ENCODE data around the gene MRPL37. TPM values are rescaled to one million over a fixed set of nuclear protein-coding genes. Genes with fewer than 3 reads are reported as not detected.

MRPL37 gene
- total RNA-seq, 1 donor from 2014 or later: 80.0 TPM

- H3K4me1 ChIP-seq (ENCODE audit: insufficient read depth, low read length): no peaks in the 10 kb centered on the region
- Mint-ChIP-seq H3K4me3 (ENCODE audit: unreplicated experiment) (no peak overlapping the region), H3K27ac (ENCODE audit: unreplicated experiment) (no peak overlapping the region), H3K36me3 (ENCODE audit: low read depth, unreplicated experiment) (peaks cover 21% of the 10 kb centered on the region), H3K27me3 (ENCODE audit: low read depth, unreplicated experiment) (no peaks in the 10 kb centered on the region), H3K9me3 (ENCODE audit: unreplicated experiment) (no peaks in the 10 kb centered on the region), H3K4me1 (ENCODE audit: low read depth, unreplicated experiment) (peaks cover 7% of the 10 kb centered on the region)
- H3K4me2 ChIP-seq (ENCODE audit: low read length): no peak overlapping the region
- DNase-seq (ENCODE audit: low read depth): no peak
- no peak for TF ChIP-seq EZH2 (IDR thresholded peaks at IDR 0.05; ENCODE audit: insufficient read depth, low read length)
- TF ChIP-seq, protein P1, sequence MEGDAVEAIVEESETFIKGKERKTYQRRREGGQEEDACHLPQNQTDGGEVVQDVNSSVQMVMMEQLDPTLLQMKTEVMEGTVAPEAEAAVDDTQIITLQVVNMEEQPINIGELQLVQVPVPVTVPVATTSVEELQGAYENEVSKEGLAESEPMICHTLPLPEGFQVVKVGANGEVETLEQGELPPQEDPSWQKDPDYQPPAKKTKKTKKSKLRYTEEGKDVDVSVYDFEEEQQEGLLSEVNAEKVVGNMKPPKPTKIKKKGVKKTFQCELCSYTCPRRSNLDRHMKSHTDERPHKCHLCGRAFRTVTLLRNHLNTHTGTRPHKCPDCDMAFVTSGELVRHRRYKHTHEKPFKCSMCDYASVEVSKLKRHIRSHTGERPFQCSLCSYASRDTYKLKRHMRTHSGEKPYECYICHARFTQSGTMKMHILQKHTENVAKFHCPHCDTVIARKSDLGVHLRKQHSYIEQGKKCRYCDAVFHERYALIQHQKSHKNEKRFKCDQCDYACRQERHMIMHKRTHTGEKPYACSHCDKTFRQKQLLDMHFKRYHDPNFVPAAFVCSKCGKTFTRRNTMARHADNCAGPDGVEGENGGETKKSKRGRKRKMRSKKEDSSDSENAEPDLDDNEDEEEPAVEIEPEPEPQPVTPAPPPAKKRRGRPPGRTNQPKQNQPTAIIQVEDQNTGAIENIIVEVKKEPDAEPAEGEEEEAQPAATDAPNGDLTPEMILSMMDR (IDR thresholded peaks at IDR 0.05; ENCODE audit: insufficient read depth, low read depth, low read length): no peak
- no peak overlapping the region for H3K4me3 ChIP-seq (ENCODE audit: insufficient read depth, low read depth, low read length)
- no peak overlapping the region for H2AFZ ChIP-seq (ENCODE audit: low read depth, low read length)
- H3K9me3 ChIP-seq (ENCODE audit: insufficient read depth, low read depth, low read length): no peaks in the 10 kb centered on the region
- H3K79me2 ChIP-seq (ENCODE audit: insufficient read depth, low read length): peaks cover 7% of the 10 kb centered on the region
- H3K27me3 ChIP-seq (ENCODE audit: insufficient read depth, low read length): no peaks in the 10 kb centered on the region
- no peak overlapping the region for H3K27ac ChIP-seq (ENCODE audit: low read depth, low read length)
- FAIRE-seq: no peak
- H3K9ac ChIP-seq (ENCODE audit: low read length): no peak overlapping the region
- H4K20me1 ChIP-seq (ENCODE audit: insufficient read depth, low read length): peaks cover 62% of the 10 kb centered on the region
- no peaks in the 10 kb centered on the region for H3K36me3 ChIP-seq (ENCODE audit: insufficient read depth, low read length)
These were observed 62.3 kb downstream of the MRPL37 start for GRCh38 chr1:54262244-54262643.

DNA sequence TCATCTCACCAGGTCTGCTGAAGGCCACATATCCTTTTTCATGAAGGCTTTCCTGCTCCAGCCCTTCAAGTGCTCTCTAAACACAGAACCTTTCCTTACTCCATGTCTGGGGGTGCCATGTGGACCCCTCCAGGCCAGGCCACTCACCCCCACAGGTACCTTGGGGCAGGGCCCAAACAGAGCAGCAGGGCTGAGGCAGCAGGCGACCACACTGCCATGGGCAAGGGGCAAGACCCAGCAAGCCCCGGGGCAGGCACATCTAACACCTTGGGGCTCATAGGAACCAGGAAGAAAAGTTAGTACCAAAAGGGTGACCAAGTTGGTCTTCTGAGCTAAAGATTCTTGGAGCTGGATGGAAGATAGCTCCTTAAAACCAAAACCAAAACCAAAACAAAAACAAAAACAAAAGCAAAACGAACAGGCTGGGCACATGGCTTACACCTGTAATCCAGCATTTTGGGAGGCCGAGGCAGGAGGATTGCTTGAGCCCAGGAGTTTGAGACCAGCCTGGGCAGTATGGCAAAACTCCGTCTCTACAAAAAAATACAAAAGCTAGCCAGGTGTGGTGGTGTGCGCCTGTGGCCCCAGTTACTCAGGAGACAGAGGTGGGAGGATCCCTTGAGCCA, 63.7 kb downstream of the MRPL37 start:
- no peak for DNase-seq (ENCODE audit: low read depth)
- Histone ChIP-seq H3K4me2 (ENCODE audit: low read length) (no peak overlapping the region), H3K79me2 (ENCODE audit: insufficient read depth, low read length) (peaks cover 7% of the 10 kb centered on the region), H4K20me1 (ENCODE audit: insufficient read depth, low read length) (peaks cover 76% of the 10 kb centered on the region), H3K4me1 (ENCODE audit: insufficient read depth, low read length) (peaks cover 9% of the 10 kb centered on the region), H3K9me3 (ENCODE audit: insufficient read depth, low read depth, low read length) (no peaks in the 10 kb centered on the region), H3K27me3 (ENCODE audit: insufficient read depth, low read length) (no peaks in the 10 kb centered on the region), H3K27ac (ENCODE audit: low read depth, low read length) (no peak overlapping the region), H3K36me3 (ENCODE audit: insufficient read depth, low read length) (no peaks in the 10 kb centered on the region), H2AFZ (ENCODE audit: low read depth, low read length) (no peak overlapping the region), H3K4me3 (ENCODE audit: insufficient read depth, low read depth, low read length) (no peak overlapping the region), H3K9ac (ENCODE audit: low read length) (no peak overlapping the region)
- Mint-ChIP-seq H3K4me3 (ENCODE audit: unreplicated experiment) (no peak overlapping the region), H3K27me3 (ENCODE audit: low read depth, unreplicated experiment) (no peaks in the 10 kb centered on the region), H3K36me3 (ENCODE audit: low read depth, unreplicated experiment) (peaks cover 21% of the 10 kb centered on the region), H3K4me1 (ENCODE audit: low read depth, unreplicated experiment) (peaks cover 14% of the 10 kb centered on the region), H3K9me3 (ENCODE audit: unreplicated experiment) (no peaks in the 10 kb centered on the region), H3K27ac (ENCODE audit: unreplicated experiment) (no peak overlapping the region)
- TF ChIP-seq, protein P1 (IDR thresholded peaks at IDR 0.05; ENCODE audit: insufficient read depth, low read depth, low read length): no peak
- no peak for TF ChIP-seq EZH2 (IDR thresholded peaks at IDR 0.05; ENCODE audit: insufficient read depth, low read length)
- no peak for FAIRE-seq

- Histone ChIP-seq H4K20me1 (ENCODE audit: insufficient read depth, low read length) (peaks cover 90% of the 10 kb centered on the region), H3K27me3 (ENCODE audit: insufficient read depth, low read length) (no peaks in the 10 kb centered on the region), H3K27ac (ENCODE audit: low read depth, low read length) (no peak overlapping the region), H3K79me2 (ENCODE audit: insufficient read depth, low read length) (peaks cover 7% of the 10 kb centered on the region), H3K4me2 (ENCODE audit: low read length) (no peak overlapping the region), H3K9ac (ENCODE audit: low read length) (no peak overlapping the region), H2AFZ (ENCODE audit: low read depth, low read length) (no peak overlapping the region), H3K36me3 (ENCODE audit: insufficient read depth, low read length) (no peaks in the 10 kb centered on the region), H3K9me3 (ENCODE audit: insufficient read depth, low read depth, low read length) (no peaks in the 10 kb centered on the region), H3K4me3 (ENCODE audit: insufficient read depth, low read depth, low read length) (no peak overlapping the region), H3K4me1 (ENCODE audit: insufficient read depth, low read length) (peaks cover 10% of the 10 kb centered on the region)
- peaks cover 14% of the 10 kb centered on the region for H3K4me1 Mint-ChIP-seq (ENCODE audit: low read depth, unreplicated experiment)
- H3K27ac Mint-ChIP-seq (ENCODE audit: unreplicated experiment): no peak overlapping the region
- peaks cover 20% of the 10 kb centered on the region for H3K36me3 Mint-ChIP-seq (ENCODE audit: low read depth, unreplicated experiment)
- no peaks in the 10 kb centered on the region for H3K9me3 Mint-ChIP-seq (ENCODE audit: unreplicated experiment)
- no peaks in the 10 kb centered on the region for H3K27me3 Mint-ChIP-seq (ENCODE audit: low read depth, unreplicated experiment)
- no peak overlapping the region for H3K4me3 Mint-ChIP-seq (ENCODE audit: unreplicated experiment)
- FAIRE-seq (no peak), DNase-seq (ENCODE audit: low read depth) (no peak)
- TF ChIP-seq, protein P1 (IDR thresholded peaks at IDR 0.05; ENCODE audit: insufficient read depth, low read depth, low read length): no peak
- TF ChIP-seq EZH2 (IDR thresholded peaks at IDR 0.05; ENCODE audit: insufficient read depth, low read length): no peak
These were observed 65.2 kb downstream of the MRPL37 start for GRCh38 chr1:54265126-54265525.

Data from astrocyte (in vitro differentiated cells and primary cell).